Right atrium auricular region (tissue), 2 donors: Measurements from ENCODE around the gene TAS2R31. TPM values are rescaled to one million over a fixed set of nuclear protein-coding genes. Genes with fewer than 3 reads are reported as not detected.
"Not testable (repeated sequence)": the region's sequence is repeated elsewhere in the genome, so short reads cannot be mapped to it uniquely, and the experiment has no call there.

Experiments used
- DNase-seq: peaks from one replicate; pipeline ENCODE4 v3.0.0-alpha.2; 2019; ENCODE audit warnings: low spot score
- H3K27ac ChIP-seq, 2 donors: fragments of 200-600 bp; sonication (generic); 1 replicate in 1 of 2; 2 replicates in 1 of 2; pipeline ENCODE4 v1.5.1; 2016 to 2019
- H3K27me3 ChIP-seq, 2 donors: fragments of 200-600 bp; sonication (generic); one replicate each; pipeline versions ENCODE4 v1.5.1 to v1.6.0; 2017 to 2019
- H3K36me3 ChIP-seq: fragments of 200-600 bp; sonication (generic); one replicate; pipeline ENCODE4 v1.5.1; 2016
- H3K4me1 ChIP-seq, 2 donors: fragments of 200-600 bp; sonication (generic); one replicate each; pipeline versions ENCODE4 v1.5.1 to v1.6.0; 2017 to 2019
- H3K4me3 ChIP-seq, 2 donors: fragments of 200-600 bp; sonication (generic); 1 replicate in 1 of 2; 2 replicates in 1 of 2; pipeline ENCODE4 v1.5.1; 2017 to 2019; ENCODE audit warnings: mild to moderate bottlenecking in 1 of 2, moderate library complexity in 1 of 2
- H3K9me3 ChIP-seq, 2 donors: fragments of 200-600 bp; sonication (generic); one replicate each; pipeline ENCODE4 v1.5.1; 2019
- CTCF ChIP-seq, 2 donors: fragments of 200-600 bp; sonication (generic); IDR thresholded peaks; one replicate each; pipeline ENCODE4 v1.5.1; 2019; ENCODE audit warnings: antibody characterized with exemption in 2 of 2
- total RNA-seq, 2 donors: library from RNA; depleted of rRNA; stranded (reverse); fragments of >200 nt; gene quantifications; one replicate each; pipeline ENCODE4 v1.1.0, GENCODE V29; 2016

TAS2R31 gene
- total RNA-seq, 2 donors from 2014 or later: 0.59 TPM; not detected in 1

- Histone ChIP-seq H3K27me3 (no peaks in the 10 kb centered on the region), H3K4me1 (no peaks in the 10 kb centered on the region), H3K4me3 (no peak overlapping the region), H3K9me3 (no peaks in the 10 kb centered on the region), H3K27ac (no peak overlapping the region), H3K36me3 (no peaks in the 10 kb centered on the region)
- TF ChIP-seq CTCF (IDR thresholded peaks at IDR 0.05): no peak
- DNase-seq: no peak
These were observed 9.0 kb upstream of the TAS2R31 start for GRCh38 chr12:11040162-11040561.

- Histone ChIP-seq H3K9me3 (no peaks in the 10 kb centered on the region), H3K27me3 (no peaks in the 10 kb centered on the region), H3K4me1 (no peaks in the 10 kb centered on the region), H3K27ac (no peak overlapping the region), H3K36me3 (no peaks in the 10 kb centered on the region), H3K4me3 (no peak overlapping the region)
- no peak for DNase-seq
- TF ChIP-seq CTCF (IDR thresholded peaks at IDR 0.05): no peak
These were observed 8.0 kb upstream of the TAS2R31 start for GRCh38 chr12:11039171-11039570.

- not testable (repeated sequence) for H3K9me3 ChIP-seq, H3K27ac ChIP-seq, H3K27me3 ChIP-seq, H3K36me3 ChIP-seq, H3K4me1 ChIP-seq, H3K4me3 ChIP-seq, DNase-seq
These were observed 2.8 kb upstream of the TAS2R31 start for GRCh38 chr12:11033959-11034358.

- Histone ChIP-seq H3K4me1 (no peaks in the 10 kb centered on the region), H3K27ac (no peak overlapping the region), H3K4me3 (no peak overlapping the region), H3K36me3 (no peaks in the 10 kb centered on the region), H3K9me3 (no peaks in the 10 kb centered on the region), H3K27me3 (no peaks in the 10 kb centered on the region)
- no peak for TF ChIP-seq CTCF (IDR thresholded peaks at IDR 0.05)
- DNase-seq: no peak
These were observed 5.1 kb downstream of the TAS2R31 start for GRCh38 chr12:11026118-11026517.

GRCh38 chr12:11023387-11023786 is 7.8 kb downstream of the TAS2R31 start:
- TF ChIP-seq CTCF (IDR thresholded peaks at IDR 0.05): no peak
- no peak for DNase-seq

GRCh38 chr12:11022520-11022919 is 8.7 kb downstream of the TAS2R31 start, which contains the start of gene TAS2R19:
TAS2R19 (minus strand) TSS chr12:11022620; CDS start chr12:11022571, 49 bp downstream.
- no peaks in the 10 kb centered on the region for H3K4me1 ChIP-seq
- H3K27ac ChIP-seq: no peak within 1 kb of the TSS
- no peak for DNase-seq
- H3K4me3 ChIP-seq: no peak within 1 kb of the TSS
- H3K9me3 ChIP-seq: no peaks in the 10 kb centered on the region
- H3K36me3 ChIP-seq: no peaks in the 10 kb centered on the region
- H3K27me3 ChIP-seq: no peaks in the 10 kb centered on the region
- no peak for TF ChIP-seq CTCF (IDR thresholded peaks at IDR 0.05)

More at GRCh38 chr12:11023387-11023786, 7.8 kb downstream of the TAS2R31 start:
- H3K9me3 ChIP-seq: no peaks in the 10 kb centered on the region
- H3K27me3 ChIP-seq: no peaks in the 10 kb centered on the region
- H3K4me3 ChIP-seq: no peak overlapping the region
- no peaks in the 10 kb centered on the region for H3K4me1 ChIP-seq
- H3K27ac ChIP-seq: no peak overlapping the region
- H3K36me3 ChIP-seq: no peaks in the 10 kb centered on the region
